ENCODE measurements around the gene IREB2. TPM values are rescaled to one million over a fixed set of nuclear protein-coding genes. Genes with fewer than 3 reads are reported as not detected.

Gene IREB2
- total RNA-seq, 1 experiment from 2014 or later, result 37.6 TPM

DNA sequence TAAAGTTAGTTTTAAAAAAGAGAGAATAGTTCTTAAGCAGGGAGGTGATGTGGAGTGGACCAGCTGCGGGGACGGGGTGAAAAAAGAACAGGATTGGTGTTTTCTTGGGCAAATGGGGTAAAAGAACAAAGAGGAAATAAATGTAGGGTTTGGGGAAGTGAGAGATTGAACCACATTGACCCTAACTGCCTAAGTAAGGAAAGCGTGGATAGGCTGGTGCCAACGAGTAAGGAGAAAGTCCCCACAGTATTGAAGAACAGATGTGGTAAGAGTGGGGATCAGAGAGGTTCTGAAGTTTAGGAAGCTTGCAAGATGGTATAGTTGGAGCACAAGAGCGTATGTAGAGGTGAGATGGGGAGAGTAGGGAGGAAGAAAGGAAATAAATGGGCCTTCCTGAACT lies 17.0 kb downstream of the IREB2 start:
- no peak for DNase-seq
- Histone ChIP-seq H3K4me3 (ENCODE audit: insufficient read depth, low read depth, low read length) (no peak overlapping the region), H3K36me3 (replicated peaks; ENCODE audit: control insufficient read depth, insufficient read depth, low read length) (no peaks in the 10 kb centered on the region), H3K27me3 (ENCODE audit: control insufficient read depth, insufficient read depth, low read length) (no peaks in the 10 kb centered on the region)

DNA sequence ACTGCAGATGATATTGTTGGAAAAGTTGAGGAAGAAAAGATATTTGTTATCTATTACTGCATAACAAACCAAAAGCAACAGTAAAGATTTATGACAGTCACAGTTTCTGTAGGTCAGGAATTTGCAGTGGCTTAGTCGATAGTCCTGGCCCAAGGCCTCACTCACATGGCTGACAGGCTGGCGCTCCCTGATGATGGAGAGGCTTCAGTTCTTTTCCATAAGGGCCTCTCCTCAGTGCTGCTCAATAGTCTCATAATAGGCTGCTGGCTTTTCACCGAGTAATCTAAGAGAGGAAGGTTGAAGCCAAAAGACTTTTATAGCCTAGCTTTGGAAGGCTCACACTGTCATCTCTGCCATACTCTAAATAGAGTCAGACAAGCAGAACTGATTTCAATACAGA lies 17.7 kb downstream of the IREB2 start:
- H3K27me3 ChIP-seq (ENCODE audit: control insufficient read depth, insufficient read depth, low read length), result no peaks in the 10 kb centered on the region
- H3K36me3 ChIP-seq (replicated peaks; ENCODE audit: control insufficient read depth, insufficient read depth, low read length), result no peaks in the 10 kb centered on the region
- no peak for DNase-seq
- no peak overlapping the region for H3K4me3 ChIP-seq (ENCODE audit: insufficient read depth, low read depth, low read length)

DNA sequence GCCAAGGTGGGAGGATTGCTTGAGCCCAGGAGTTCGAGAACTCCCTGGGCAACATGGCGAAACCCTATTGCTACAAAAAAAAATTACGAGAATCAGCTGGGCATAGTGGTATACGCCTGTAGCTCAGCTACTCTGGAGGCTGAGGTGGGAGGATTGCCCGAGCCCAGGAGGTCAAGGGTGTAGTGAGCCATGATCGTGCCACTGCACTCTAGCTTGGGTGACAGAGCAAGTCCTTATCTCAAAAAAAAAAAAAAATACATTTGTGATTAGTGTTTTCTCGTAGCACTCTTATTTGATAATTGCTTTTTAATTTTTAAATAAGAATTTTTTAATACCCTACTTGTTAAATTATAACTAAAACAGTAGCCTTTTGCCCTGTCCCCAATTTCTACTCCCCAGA lies 18.4 kb downstream of the IREB2 start:
- DNase-seq, result no peak
- no peaks in the 10 kb centered on the region for H3K36me3 ChIP-seq (replicated peaks; ENCODE audit: control insufficient read depth, insufficient read depth, low read length)

DNA sequence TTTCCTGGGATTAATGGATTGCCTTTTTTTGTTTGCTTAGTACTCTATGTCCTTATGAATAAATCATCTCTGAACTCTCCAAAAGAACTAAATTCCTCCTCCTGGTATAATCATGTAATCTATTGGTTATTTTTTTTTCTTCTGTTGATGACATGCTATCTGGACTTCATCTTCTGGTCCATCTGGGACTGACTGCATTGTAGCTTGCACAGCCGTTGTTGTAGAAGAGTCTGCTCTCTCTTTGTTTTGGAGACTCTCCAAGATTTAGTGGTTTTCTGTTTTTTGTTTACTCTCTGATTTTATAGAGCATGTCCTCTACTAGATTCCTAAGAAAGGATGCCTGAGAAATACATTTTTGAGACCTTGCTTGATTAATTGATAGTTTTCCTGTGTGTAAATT lies 19.1 kb downstream of the IREB2 start:
- DNase-seq, result no peak
- no peaks in the 10 kb centered on the region for H3K36me3 ChIP-seq (replicated peaks; ENCODE audit: control insufficient read depth, insufficient read depth, low read length)

More for the DNA sequence above, 18.4 kb downstream of the IREB2 start:
- H3K27me3 ChIP-seq (ENCODE audit: control insufficient read depth, insufficient read depth, low read length), result no peaks in the 10 kb centered on the region
- H3K4me3 ChIP-seq (ENCODE audit: insufficient read depth, low read depth, low read length), result no peak overlapping the region

DNA sequence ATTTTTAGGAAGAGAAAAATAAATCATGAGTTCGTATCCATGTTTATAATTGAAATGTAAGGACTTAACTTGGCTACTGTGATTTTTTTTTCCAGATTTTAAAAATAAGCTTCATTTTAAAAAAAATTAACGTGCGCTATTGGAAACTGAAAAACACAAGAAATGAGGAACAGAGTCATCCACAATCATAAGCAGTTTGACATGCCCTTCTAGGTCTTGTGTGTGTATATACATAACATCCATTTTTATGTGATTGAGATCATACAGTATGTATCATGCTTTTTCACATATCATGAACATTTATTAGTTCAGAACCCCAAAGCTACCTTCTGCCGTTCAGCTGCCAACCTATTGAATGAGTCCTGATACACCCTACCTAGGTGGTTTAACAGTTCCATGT lies 22.7 kb downstream of the IREB2 start:
- Histone ChIP-seq H3K36me3 (replicated peaks; ENCODE audit: control insufficient read depth, insufficient read depth, low read length) (no peaks in the 10 kb centered on the region; the same call in none of the 2 replicates), H3K27me3 (ENCODE audit: control insufficient read depth, insufficient read depth, low read length) (no peaks in the 10 kb centered on the region), H3K4me3 (ENCODE audit: insufficient read depth, low read depth, low read length) (no peak overlapping the region)
- no peak for DNase-seq

More for the DNA sequence above, 19.1 kb downstream of the IREB2 start:
- no peaks in the 10 kb centered on the region for H3K27me3 ChIP-seq (ENCODE audit: control insufficient read depth, insufficient read depth, low read length)
- H3K4me3 ChIP-seq (ENCODE audit: insufficient read depth, low read depth, low read length), result no peak overlapping the region

DNA sequence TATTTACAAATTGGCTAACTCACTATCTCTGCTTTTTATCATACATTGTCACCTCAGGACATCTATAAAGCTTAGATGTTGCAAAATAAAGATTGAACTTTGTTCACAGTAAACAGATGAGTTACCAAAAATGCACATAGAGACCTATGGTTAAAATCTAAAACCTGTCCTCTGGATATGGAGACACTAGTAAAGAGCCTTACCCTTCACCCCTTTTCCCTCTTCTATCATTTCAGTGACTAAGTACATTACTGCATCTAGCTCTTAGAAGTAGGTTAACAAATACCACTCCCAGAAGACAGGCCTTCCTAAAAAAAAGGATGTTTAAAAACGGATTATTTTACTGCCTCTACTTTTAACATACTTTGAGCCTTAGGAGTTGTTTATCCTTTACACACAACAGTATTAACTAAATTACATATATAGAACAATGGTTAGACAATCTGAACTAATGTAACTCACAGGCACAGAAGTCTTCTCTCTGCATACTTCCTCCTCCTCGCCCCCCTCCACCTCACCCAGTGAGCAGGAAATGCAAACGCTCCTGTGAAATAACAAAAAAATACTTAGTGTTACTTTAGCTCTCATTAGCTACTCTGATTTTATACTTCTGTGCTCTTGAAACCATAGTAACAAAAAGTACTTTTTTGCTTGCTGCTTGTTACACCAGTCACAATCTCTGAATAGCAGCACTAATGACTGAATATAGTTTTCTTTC lies 23.3 kb downstream of the IREB2 start:
- no peaks in the 10 kb centered on the region for H3K27me3 ChIP-seq (ENCODE audit: control insufficient read depth, insufficient read depth, low read length)
- no peak overlapping the region for H3K4me3 ChIP-seq (ENCODE audit: insufficient read depth, low read depth, low read length)
- H3K36me3 ChIP-seq (replicated peaks; ENCODE audit: control insufficient read depth, insufficient read depth, low read length), result no peaks in the 10 kb centered on the region; the same call in none of the 2 replicates
- peak; percentile 36 for DNase-seq

DNA sequence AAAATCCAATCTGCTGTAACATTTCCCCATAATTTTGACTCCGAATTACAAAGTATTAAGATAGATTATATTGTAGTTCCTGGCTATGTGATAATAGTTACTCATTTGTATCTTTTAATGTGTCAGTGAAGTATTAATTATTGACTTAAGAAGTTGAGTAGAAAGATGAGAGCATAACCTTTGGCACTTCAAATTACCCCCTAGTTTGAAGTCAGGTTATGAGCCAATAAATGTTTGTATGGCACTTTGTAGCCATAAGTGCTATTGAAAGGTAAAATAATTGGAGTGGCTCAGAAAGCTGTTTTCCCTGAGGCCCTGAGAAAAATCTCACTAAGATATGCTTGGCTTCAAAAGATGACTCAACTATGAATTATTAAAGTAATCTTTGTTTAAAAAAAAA lies 31.0 kb downstream of the IREB2 start:
- Histone ChIP-seq H3K4me3 (ENCODE audit: insufficient read depth, low read depth, low read length) (no peak overlapping the region), H3K27me3 (ENCODE audit: control insufficient read depth, insufficient read depth, low read length) (no peaks in the 10 kb centered on the region), H3K36me3 (replicated peaks; ENCODE audit: control insufficient read depth, insufficient read depth, low read length) (peaks cover 20% of the 10 kb centered on the region)
- DNase-seq, result no peak

DNA sequence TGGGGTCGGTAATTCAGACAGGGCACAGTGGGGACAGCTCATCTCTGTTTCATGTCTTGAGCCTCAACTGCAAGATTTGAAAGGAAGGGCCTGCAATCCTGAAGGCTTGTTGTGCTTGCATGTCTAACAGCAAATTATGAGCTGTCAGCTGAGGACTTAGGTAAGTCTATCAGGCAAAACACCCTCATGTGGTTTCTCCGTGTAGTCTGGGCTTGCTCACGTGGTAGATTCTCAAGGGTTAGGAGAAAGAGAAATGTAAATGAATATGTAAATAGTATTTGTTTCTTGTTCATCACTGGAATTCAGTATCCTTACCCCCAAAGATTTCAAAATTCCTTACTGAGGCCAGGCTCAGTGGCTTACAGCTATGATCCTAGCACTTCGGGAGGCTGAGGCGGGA lies 39.3 kb downstream of the IREB2 start:
- H3K4me3 ChIP-seq (ENCODE audit: insufficient read depth, low read depth, low read length), result no peak overlapping the region
- H3K27me3 ChIP-seq (ENCODE audit: control insufficient read depth, insufficient read depth, low read length), result no peaks in the 10 kb centered on the region
- peaks cover 23% of the 10 kb centered on the region for H3K36me3 ChIP-seq (replicated peaks; ENCODE audit: control insufficient read depth, insufficient read depth, low read length)
- DNase-seq, result no peak

DNA sequence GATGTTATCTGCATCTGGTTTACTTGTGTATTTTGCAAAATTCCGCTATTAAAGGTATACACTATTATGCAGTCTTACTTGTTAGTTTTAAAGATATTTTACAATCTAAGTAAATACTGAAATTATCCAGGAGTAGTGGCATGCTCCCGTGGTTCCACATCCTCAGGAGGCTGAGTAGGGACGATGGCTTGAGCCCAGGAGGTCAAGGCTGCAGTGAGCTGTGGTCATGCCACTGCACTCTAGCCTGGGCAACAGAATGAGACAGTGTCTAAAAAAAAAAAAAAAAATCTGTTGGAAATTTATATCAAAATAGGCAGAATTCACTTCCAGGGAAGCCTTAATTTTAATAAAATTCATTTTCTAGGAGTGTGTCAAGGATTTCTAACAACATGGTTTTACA lies 41.6 kb downstream of the IREB2 start:
- no peak for DNase-seq
- H3K27me3 ChIP-seq (ENCODE audit: control insufficient read depth, insufficient read depth, low read length), result no peaks in the 10 kb centered on the region
- peaks cover 26% of the 10 kb centered on the region for H3K36me3 ChIP-seq (replicated peaks; ENCODE audit: control insufficient read depth, insufficient read depth, low read length)
- H3K4me3 ChIP-seq (ENCODE audit: insufficient read depth, low read depth, low read length), result no peak overlapping the region

DNA sequence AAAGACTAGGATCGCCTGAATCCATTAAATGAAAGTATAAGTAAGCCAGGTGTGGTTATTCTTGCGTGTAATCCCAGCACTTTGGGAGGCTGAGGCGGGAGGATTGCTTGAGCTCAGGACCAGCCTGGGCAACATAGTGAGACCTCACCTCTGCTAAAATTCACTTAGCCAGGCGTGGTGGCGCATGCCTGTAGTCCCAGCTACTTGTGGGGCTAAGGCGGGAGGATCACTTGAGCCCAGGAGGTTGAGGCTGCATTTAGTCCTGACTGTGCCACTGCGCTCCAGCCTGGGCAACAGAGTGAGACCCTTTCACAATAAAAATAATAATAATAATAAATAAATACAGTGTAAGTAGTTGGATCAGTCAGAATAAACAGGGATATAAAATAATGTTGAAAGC lies 43.9 kb downstream of the IREB2 start:
- H3K27me3 ChIP-seq (ENCODE audit: control insufficient read depth, insufficient read depth, low read length), result no peaks in the 10 kb centered on the region
- no peak for DNase-seq
- peaks cover 33% of the 10 kb centered on the region for H3K36me3 ChIP-seq (replicated peaks; ENCODE audit: control insufficient read depth, insufficient read depth, low read length)
- H3K4me3 ChIP-seq (ENCODE audit: insufficient read depth, low read depth, low read length), result no peak overlapping the region

DNA sequence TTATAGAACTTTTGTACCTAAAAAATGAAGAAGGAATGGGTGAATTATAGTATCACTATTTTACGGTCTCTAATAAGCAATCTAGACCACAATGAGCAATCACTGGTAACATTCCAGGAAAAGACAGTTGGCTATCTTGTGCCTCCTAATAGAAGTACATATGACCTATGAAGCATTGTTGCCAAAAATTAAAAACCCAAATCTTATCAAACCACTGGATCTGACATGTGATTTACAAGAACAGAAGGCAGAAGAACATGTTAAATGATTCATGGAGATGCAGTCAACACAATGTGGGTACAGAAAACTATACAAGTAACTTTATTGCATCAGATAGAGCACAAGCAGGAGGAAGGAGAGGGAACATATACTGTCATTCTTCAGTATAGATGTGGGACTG lies 54.9 kb downstream of the IREB2 start:
- no peak overlapping the region for H3K4me3 ChIP-seq (ENCODE audit: insufficient read depth, low read depth, low read length)
- no peak for DNase-seq
- no peaks in the 10 kb centered on the region for H3K27me3 ChIP-seq (ENCODE audit: control insufficient read depth, insufficient read depth, low read length)
- H3K36me3 ChIP-seq (replicated peaks; ENCODE audit: control insufficient read depth, insufficient read depth, low read length), result peaks cover 29% of the 10 kb centered on the region

DNA sequence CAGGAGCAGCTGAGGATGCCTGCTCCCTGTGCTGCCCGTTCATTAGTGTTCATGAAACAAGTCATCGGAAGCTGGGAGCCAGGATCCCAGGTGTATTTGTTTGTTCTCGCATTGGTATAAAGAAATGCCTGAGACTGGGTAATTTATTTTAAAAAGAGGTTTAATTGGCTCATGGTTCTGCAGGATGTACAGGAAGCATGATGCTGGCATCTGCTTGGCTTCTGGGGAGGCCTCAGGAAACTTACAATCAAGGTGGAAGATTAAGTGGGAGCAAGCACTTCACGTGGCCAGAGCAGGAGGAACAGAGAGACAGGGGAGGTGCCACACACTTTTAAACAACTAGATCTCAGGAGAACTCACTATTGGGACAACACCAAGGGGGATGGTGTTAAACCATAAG lies 63.8 kb downstream of the IREB2 start:
- Histone ChIP-seq H3K4me3 (ENCODE audit: insufficient read depth, low read depth, low read length) (no peak overlapping the region), H3K27me3 (ENCODE audit: control insufficient read depth, insufficient read depth, low read length) (no peaks in the 10 kb centered on the region), H3K36me3 (replicated peaks; ENCODE audit: control insufficient read depth, insufficient read depth, low read length) (peaks cover 4% of the 10 kb centered on the region; the same call in 1 of the 2 replicates)
- no peak for DNase-seq

DNA sequence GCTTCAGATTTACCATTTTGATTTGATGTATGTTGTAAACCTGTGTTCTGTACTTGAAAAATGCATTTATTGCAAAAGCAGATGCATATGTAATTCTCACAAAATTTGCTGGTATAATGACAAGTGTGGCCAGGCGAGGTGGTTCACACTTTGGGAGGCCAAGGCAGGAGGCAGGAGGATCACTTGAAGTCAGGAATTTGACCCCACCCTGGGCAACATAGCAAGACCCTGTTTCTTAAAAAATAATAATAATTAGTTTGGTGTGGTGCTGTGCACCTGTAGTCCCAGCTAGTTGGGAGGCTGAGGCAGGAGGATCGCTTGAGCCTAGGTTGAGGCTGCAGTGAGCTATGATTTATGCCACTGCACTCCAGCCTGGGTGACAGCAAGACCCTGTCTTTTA lies 64.6 kb downstream of the IREB2 start:
- no peak overlapping the region for H3K4me3 ChIP-seq (ENCODE audit: insufficient read depth, low read depth, low read length)
- H3K27me3 ChIP-seq (ENCODE audit: control insufficient read depth, insufficient read depth, low read length), result peaks cover 2% of the 10 kb centered on the region; the same call in 1 of the 2 replicates
- peaks cover 3% of the 10 kb centered on the region; the same call in 1 of the 2 replicates for H3K36me3 ChIP-seq (replicated peaks; ENCODE audit: control insufficient read depth, insufficient read depth, low read length)
- no peak for DNase-seq

DNA sequence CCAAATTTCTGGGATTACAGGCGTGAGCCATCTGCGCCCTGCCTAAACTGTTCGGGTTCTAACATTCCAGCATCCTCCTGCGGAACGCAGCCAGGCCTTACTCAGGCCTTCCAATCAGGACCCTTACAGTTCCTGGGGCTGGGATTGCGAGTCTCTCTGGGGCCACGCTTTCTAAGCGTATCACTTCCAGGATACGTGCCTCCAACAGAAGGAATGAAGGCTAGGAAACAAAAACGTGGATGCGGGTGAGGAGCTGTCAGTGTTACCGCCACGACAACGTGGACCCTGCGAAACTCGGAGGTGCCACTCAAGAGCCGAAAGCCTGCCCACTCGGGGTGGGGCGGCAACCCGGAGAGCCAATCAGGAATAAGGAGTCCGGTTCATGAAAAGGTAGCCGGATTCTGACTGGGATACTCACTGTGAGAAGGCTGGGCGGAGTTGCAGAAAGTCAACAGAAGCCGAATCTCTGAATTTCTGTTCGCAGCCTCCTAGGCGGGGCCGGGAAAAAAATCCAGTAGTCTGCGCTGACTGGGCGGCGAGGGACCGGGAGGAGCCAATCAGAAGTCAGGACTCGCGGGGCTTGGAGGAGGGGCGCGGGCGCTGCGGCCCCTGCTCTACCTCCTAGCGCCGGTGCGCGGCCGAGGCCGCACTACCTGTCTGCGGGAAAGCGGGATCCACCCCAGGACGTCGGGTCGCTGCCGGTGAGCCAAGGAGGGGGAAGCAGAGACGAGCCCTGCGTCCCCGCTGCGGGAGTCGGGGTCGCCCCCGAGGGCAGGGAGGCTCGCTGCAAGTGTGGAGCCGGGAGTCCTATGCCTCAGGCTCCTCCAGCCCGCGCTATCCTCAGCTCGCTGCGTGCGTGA lies 69.2 kb downstream of the IREB2 start, which contains the start of gene HYKK:
TSS of gene HYKK (plus strand) at position 607 of the 860 bp plus-strand sequence. CDS start 5,512 bp downstream, outside the sequence.
- DNase-seq, result peak; percentile 97
- Histone ChIP-seq H3K27me3 (ENCODE audit: control insufficient read depth, insufficient read depth, low read length) (peaks cover 21% of the 10 kb centered on the region), H3K36me3 (replicated peaks; ENCODE audit: control insufficient read depth, insufficient read depth, low read length) (no peaks in the 10 kb centered on the region), H3K4me3 (ENCODE audit: insufficient read depth, low read depth, low read length) (peak within 1 kb of the TSS; percentile 86)

DNA sequence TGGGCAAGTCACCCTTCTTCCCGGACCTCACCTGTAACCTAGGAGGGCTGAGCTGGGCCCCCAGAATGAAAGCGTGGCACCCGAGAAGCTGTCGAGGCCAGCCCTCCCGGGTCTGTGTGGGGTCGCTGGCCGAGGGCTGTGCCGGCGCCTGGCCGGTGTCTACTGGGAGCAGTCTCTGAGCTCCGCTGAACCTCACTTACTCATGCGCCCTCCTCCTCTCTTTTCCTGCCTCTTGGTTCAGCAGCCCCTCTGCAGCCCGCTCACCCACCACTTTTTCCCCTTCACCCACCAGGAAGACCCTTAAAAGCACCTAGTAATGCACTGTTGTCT lies 69.8 kb downstream of the IREB2 start:
- DNase-seq, result no peak
- Histone ChIP-seq H3K4me3 (ENCODE audit: insufficient read depth, low read depth, low read length) (peak overlapping the region; percentile 86), H3K27me3 (ENCODE audit: control insufficient read depth, insufficient read depth, low read length) (peaks cover 21% of the 10 kb centered on the region), H3K36me3 (replicated peaks; ENCODE audit: control insufficient read depth, insufficient read depth, low read length) (no peaks in the 10 kb centered on the region)

Data from H7 (cell line).